Naive thymus-derived CD4-positive, alpha-beta T cell (primary cell): ENCODE data around the gene TMEM97. TPM values are rescaled to one million over a fixed set of nuclear protein-coding genes. Genes with fewer than 3 reads are reported as not detected.

Experiments
- ATAC-seq: fragments of 150-1000 bp; cut with Tn5 transposase; 2 replicates; pipeline ENCODE4 v1.10.0; 2021; ENCODE audit warnings: mild to moderate bottlenecking, moderate library complexity
- CTCF ChIA-PET: fragments of 350-600 bp; sonication (Branson Sonifier 250); formaldehyde crosslinking; loops from one replicate; lab custom pipeline; 2021; ENCODE audit warnings: antibody characterized with exemption; lab: Charles Lee
- POLR2A ChIA-PET: fragments of 350-600 bp; sonication (Branson Sonifier 250); formaldehyde crosslinking; loops from one replicate; lab custom pipeline; 2021; ENCODE audit warnings: antibody characterized with exemption, inconsistent platforms; lab: Charles Lee
- DNase-seq, 9 donors: peaks; one replicate each; pipeline versions ENCODE4 v3.0.0 to v3.0.0-alpha.2; 2020 to 2022; ENCODE audit warnings: mixed read lengths in 1 of 9
- H3K27ac ChIP-seq: one replicate; pipeline ENCODE4 v1.7.0; 2013; ENCODE audit warnings: mild to moderate bottlenecking, low read depth, low read length, moderate library complexity
- H3K27me3 ChIP-seq, 2 donors: one replicate each; pipeline ENCODE4 v1.7.0; 2013; ENCODE audit warnings: low read length in 2 of 2, mild to moderate bottlenecking in 2 of 2, moderate library complexity in 2 of 2; ENCODE audit not compliant: control insufficient read depth in 2 of 2, insufficient read depth in 2 of 2
- H3K36me3 ChIP-seq, 3 experiments: 1 replicate in 2 of 3; 2 replicates in 1 of 3; pipeline ENCODE4 v1.7.0; 2013; ENCODE audit warnings: low read length in 3 of 3, mild to moderate bottlenecking in 3 of 3, moderate library complexity in 1 of 3; ENCODE audit not compliant: insufficient read depth in 3 of 3, control insufficient read depth in 2 of 3
- H3K4me1 ChIP-seq, 2 donors: one replicate each; pipeline ENCODE4 v1.7.0; 2013; ENCODE audit warnings: low read length in 2 of 2, mild to moderate bottlenecking in 2 of 2, moderate library complexity in 1 of 2; ENCODE audit not compliant: control insufficient read depth in 2 of 2, insufficient read depth in 2 of 2
- H3K4me3 ChIP-seq: 2 replicates; pipeline ENCODE4 v1.7.0; 2013; ENCODE audit warnings: mild to moderate bottlenecking, low read length
- H3K9me3 ChIP-seq, 3 experiments: 1 replicate in 2 of 3; 2 replicates in 1 of 3; pipeline ENCODE4 v1.7.0; 2013; ENCODE audit warnings: low read length in 3 of 3; ENCODE audit not compliant: control insufficient read depth in 2 of 3
- H3K27ac Mint-ChIP-seq, 9 donors: one replicate each; pipeline ENCODE4 v1.8.0; 2020 to 2022; ENCODE audit warnings: mixed read lengths in 9 of 9, mild to moderate bottlenecking in 8 of 9, moderate library complexity in 5 of 9, inconsistent platforms in 2 of 9
- H3K27me3 Mint-ChIP-seq, 5 donors: one replicate each; pipeline ENCODE4 v1.8.0; 2021 to 2022; ENCODE audit warnings: mixed read lengths in 5 of 5, mild to moderate bottlenecking in 1 of 5
- H3K36me3 Mint-ChIP-seq, 5 donors: one replicate each; pipeline ENCODE4 v1.8.0; 2020 to 2022; ENCODE audit warnings: mixed read lengths in 5 of 5, mild to moderate bottlenecking in 3 of 5, inconsistent platforms in 1 of 5
- H3K4me1 Mint-ChIP-seq, 7 donors: one replicate each; pipeline ENCODE4 v1.8.0; 2020 to 2022; ENCODE audit warnings: mixed read lengths in 7 of 7, mild to moderate bottlenecking in 3 of 7, inconsistent platforms in 1 of 7
- H3K4me3 Mint-ChIP-seq, 10 donors: one replicate each; pipeline ENCODE4 v1.8.0; 2020 to 2022; ENCODE audit warnings: mild to moderate bottlenecking in 10 of 10, mixed read lengths in 10 of 10, moderate library complexity in 6 of 10, inconsistent platforms in 2 of 10
- H3K9me3 Mint-ChIP-seq, 11 donors: one replicate each; pipeline ENCODE4 v1.8.0; 2020 to 2022; ENCODE audit warnings: mixed read lengths in 11 of 11, mild to moderate bottlenecking in 4 of 11, inconsistent platforms in 1 of 11, moderate library complexity in 1 of 11
- intact Hi-C, 2 donors: fragments of 100-400 bp; cut with micrococcal nuclease; formaldehyde crosslinking; loops; one replicate each; pipeline ENCODE4 v1.15.1; 2023
- polyA plus RNA-seq, 2 donors: library from polyadenylated mRNA; unstranded; fragments of 300-500 nt; fragmentation: Illumina TruSeq; gene quantifications; one replicate each; pipeline ENCODE4 v1.2.3, GENCODE V29; 2021
- total RNA-seq, 6 experiments: library from RNA in 5 of 6; stranded (reverse) in 5 of 6; gene quantifications; 1 replicate in 5 of 6; 2 replicates in 1 of 6; pipeline ENCODE4 v1.2.3 and lab custom pipeline; 2021 to 2026

TMEM97 gene
- total and polyA plus RNA-seq, 7 experiments from 2014 or later, result 2.9 to 19.9 (median 6.6) TPM

- Mint-ChIP-seq H3K27ac (peak within 1 kb of the TSS in 2 of 9 donors; percentile 22 to 69), H3K4me3 (no peak within 1 kb of the TSS), H3K27me3 (no peaks in the 10 kb centered on the region), H3K36me3 (peaks cover 0 to 12% (median 9%) of the 10 kb centered on the region in 5 donors), H3K9me3 (no peaks in the 10 kb centered on the region), H3K4me1 (no peaks in the 10 kb centered on the region)
- peaks cover 13 to 57% (median 26%) of the 10 kb centered on the region in 3 experiments for H3K36me3 ChIP-seq
- no peaks in the 10 kb centered on the region for H3K27me3 ChIP-seq
- H3K4me3 ChIP-seq, result no peak within 1 kb of the TSS
- H3K27ac ChIP-seq, result no peak within 1 kb of the TSS
- no peaks in the 10 kb centered on the region for H3K4me1 ChIP-seq
- ChIA-PET CTCF (no interaction called here), POLR2A (no interaction called here)
- no peaks in the 10 kb centered on the region for H3K9me3 ChIP-seq
- ATAC-seq (no peak), DNase-seq (no peak)
- intact Hi-C loops, result no loop called here
Observed at GRCh38 chr17:28364665-28365363, 45.8 kb downstream of the TMEM97 start, which contains the start of gene SEBOX. Gene SEBOX, minus strand, starts transcription at chr17:28365199. Its CDS starts 48 bp downstream, at chr17:28365151.

- Histone ChIP-seq H3K4me1 (no peaks in the 10 kb centered on the region), H3K27ac (no peak overlapping the region), H3K27me3 (no peaks in the 10 kb centered on the region), H3K36me3 (peaks cover 8 to 50% (median 21%) of the 10 kb centered on the region in 3 experiments), H3K4me3 (no peak overlapping the region), H3K9me3 (no peaks in the 10 kb centered on the region)
- H3K27me3 Mint-ChIP-seq, result no peaks in the 10 kb centered on the region
- no peak overlapping the region for H3K4me3 Mint-ChIP-seq
- H3K27ac Mint-ChIP-seq, result peak overlapping the region in 1 of 9 donors; percentile 69
- intact Hi-C loops, result no loop called here
- ChIA-PET POLR2A (no interaction called here), CTCF (no interaction called here)
- H3K4me1 Mint-ChIP-seq, result no peaks in the 10 kb centered on the region
- peaks cover 0 to 8% (median 6%) of the 10 kb centered on the region in 5 donors for H3K36me3 Mint-ChIP-seq
- no peak for DNase-seq
- no peaks in the 10 kb centered on the region for H3K9me3 Mint-ChIP-seq
- no peak for ATAC-seq
Observed at GRCh38 chr17:28365487-28365886, 46.5 kb downstream of the TMEM97 start.

- no peaks in the 10 kb centered on the region for H3K9me3 Mint-ChIP-seq
- ChIA-PET CTCF (no interaction called here), POLR2A (interaction anchor here (1.2 to 1.3 kb wide), 2 partner anchors 20 to 585 kb away, joined by 3 read pairs; partner anchors contain the start of gene PHF12)
- Histone ChIP-seq H3K4me1 (no peaks in the 10 kb centered on the region), H3K27ac (no peak overlapping the region), H3K27me3 (no peaks in the 10 kb centered on the region), H3K9me3 (no peaks in the 10 kb centered on the region), H3K36me3 (peaks cover 0 to 39% (median 10%) of the 10 kb centered on the region in 3 experiments), H3K4me3 (no peak overlapping the region)
- peaks cover 4 to 6% (median 5%) of the 10 kb centered on the region in 7 donors for H3K4me1 Mint-ChIP-seq
- no peak for ATAC-seq
- H3K27me3 Mint-ChIP-seq, result no peaks in the 10 kb centered on the region
- no peak overlapping the region for H3K4me3 Mint-ChIP-seq
- no peak for DNase-seq
- intact Hi-C loops, result no loop called here
- H3K27ac Mint-ChIP-seq, result no peak overlapping the region
- peaks cover 0 to 4% (median 0%) of the 10 kb centered on the region in 5 donors for H3K36me3 Mint-ChIP-seq
Observed at GRCh38 chr17:28366605-28367004, 47.6 kb downstream of the TMEM97 start.

GRCh38 chr17:28367641-28368305 lies 48.8 kb downstream of the TMEM97 start:
- Histone ChIP-seq H3K9me3 (no peaks in the 10 kb centered on the region), H3K27ac (no peak overlapping the region), H3K4me3 (no peak overlapping the region), H3K36me3 (peaks cover 0 to 27% (median under 1%) of the 10 kb centered on the region in 3 experiments), H3K4me1 (peaks cover 4 to 5% of the 10 kb centered on the region in 2 donors), H3K27me3 (no peaks in the 10 kb centered on the region)
- H3K27me3 Mint-ChIP-seq, result no peaks in the 10 kb centered on the region
- ATAC-seq, result no peak
- intact Hi-C loops, result no loop called here
- POLR2A ChIA-PET, result interaction anchor here (1.3 kb wide), 1 partner anchor 19 kb away, joined by 3 read pairs; no protein-coding TSS in a partner anchor
- H3K4me3 Mint-ChIP-seq, result peak overlapping the region in 2 of 10 donors; percentile 21 to 48
- CTCF ChIA-PET, result no interaction called here
- no peak for DNase-seq
- H3K9me3 Mint-ChIP-seq, result no peaks in the 10 kb centered on the region
- no peak overlapping the region for H3K27ac Mint-ChIP-seq
- peaks cover 6 to 11% (median 8%) of the 10 kb centered on the region in 7 donors for H3K4me1 Mint-ChIP-seq
- H3K36me3 Mint-ChIP-seq, result peaks cover 0 to 4% (median 0%) of the 10 kb centered on the region in 5 donors

GRCh38 chr17:28368306-28368831 lies 49.4 kb downstream of the TMEM97 start:
- Histone ChIP-seq H3K4me3 (no peak overlapping the region), H3K4me1 (peaks cover 9 to 11% of the 10 kb centered on the region in 2 donors), H3K27me3 (no peaks in the 10 kb centered on the region), H3K36me3 (peaks cover 0 to 22% (median 0%) of the 10 kb centered on the region in 3 experiments), H3K27ac (no peak overlapping the region), H3K9me3 (no peaks in the 10 kb centered on the region)
- ChIA-PET POLR2A (no interaction called here), CTCF (no interaction called here)
- DNase-seq (no peak), ATAC-seq (no peak)
- Mint-ChIP-seq H3K27me3 (no peaks in the 10 kb centered on the region), H3K4me1 (peaks cover 10 to 17% (median 14%) of the 10 kb centered on the region in 7 donors), H3K4me3 (no peak overlapping the region), H3K27ac (peak overlapping the region in 1 of 9 donors; percentile 43), H3K36me3 (peaks cover 0 to 3% (median 0%) of the 10 kb centered on the region in 5 donors), H3K9me3 (no peaks in the 10 kb centered on the region)
- intact Hi-C loops, result no loop called here

- ATAC-seq (no peak), DNase-seq (no peak)
- peaks cover 0 to 2% (median 0%) of the 10 kb centered on the region in 5 donors for H3K36me3 Mint-ChIP-seq
- peak overlapping the region in 1 of 10 donors; percentile 20 for H3K4me3 Mint-ChIP-seq
- Histone ChIP-seq H3K9me3 (no peaks in the 10 kb centered on the region), H3K27me3 (no peaks in the 10 kb centered on the region), H3K4me3 (no peak overlapping the region), H3K36me3 (peaks cover 0 to 14% (median 0%) of the 10 kb centered on the region in 3 experiments), H3K27ac (no peak overlapping the region), H3K4me1 (peaks cover 9 to 11% of the 10 kb centered on the region in 2 donors)
- H3K9me3 Mint-ChIP-seq, result no peaks in the 10 kb centered on the region
- H3K27ac Mint-ChIP-seq, result peak overlapping the region in 3 of 9 donors; percentile 32 to 51 (median 34)
- peaks cover 10 to 21% (median 18%) of the 10 kb centered on the region in 7 donors for H3K4me1 Mint-ChIP-seq
- ChIA-PET CTCF (no interaction called here), POLR2A (interaction anchor here (0.8 kb wide), 1 partner anchor 12 kb away, joined by 5 read pairs; the partner anchor contains the start of gene POLDIP2)
- no peaks in the 10 kb centered on the region for H3K27me3 Mint-ChIP-seq
- intact Hi-C loops, result no loop called here
Observed at GRCh38 chr17:28368915-28369683, 50.1 kb downstream of the TMEM97 start.
